GM13976 (cell line): Measurements from ENCODE around the gene MMP25.

Experiments used
- DNase-seq: peaks from one replicate; pipeline ENCODE4 v3.0.0; 2012; ENCODE audit warnings: low spot score
- CTCF ChIP-seq: IDR thresholded peaks from 2 replicates; pipeline ENCODE4 v1.5.1; 2012; ENCODE audit warnings: borderline replicate concordance, mild to moderate bottlenecking; ENCODE audit not compliant: insufficient read depth; ENCODE audit errors: extremely low read depth, missing control alignments, control extremely low read depth
- in situ Hi-C: fragments of 300-500 bp; cut with MboI; formaldehyde crosslinking; loops from one replicate; pipeline ENCODE4 v1.12.0; 2022; ENCODE audit warnings: low sequenced_read_pairs, mixed read lengths, inconsistent platforms; ENCODE audit not compliant: unreplicated experiment

MMP25 gene, protein sequence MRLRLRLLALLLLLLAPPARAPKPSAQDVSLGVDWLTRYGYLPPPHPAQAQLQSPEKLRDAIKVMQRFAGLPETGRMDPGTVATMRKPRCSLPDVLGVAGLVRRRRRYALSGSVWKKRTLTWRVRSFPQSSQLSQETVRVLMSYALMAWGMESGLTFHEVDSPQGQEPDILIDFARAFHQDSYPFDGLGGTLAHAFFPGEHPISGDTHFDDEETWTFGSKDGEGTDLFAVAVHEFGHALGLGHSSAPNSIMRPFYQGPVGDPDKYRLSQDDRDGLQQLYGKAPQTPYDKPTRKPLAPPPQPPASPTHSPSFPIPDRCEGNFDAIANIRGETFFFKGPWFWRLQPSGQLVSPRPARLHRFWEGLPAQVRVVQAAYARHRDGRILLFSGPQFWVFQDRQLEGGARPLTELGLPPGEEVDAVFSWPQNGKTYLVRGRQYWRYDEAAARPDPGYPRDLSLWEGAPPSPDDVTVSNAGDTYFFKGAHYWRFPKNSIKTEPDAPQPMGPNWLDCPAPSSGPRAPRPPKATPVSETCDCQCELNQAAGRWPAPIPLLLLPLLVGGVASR

DNA sequence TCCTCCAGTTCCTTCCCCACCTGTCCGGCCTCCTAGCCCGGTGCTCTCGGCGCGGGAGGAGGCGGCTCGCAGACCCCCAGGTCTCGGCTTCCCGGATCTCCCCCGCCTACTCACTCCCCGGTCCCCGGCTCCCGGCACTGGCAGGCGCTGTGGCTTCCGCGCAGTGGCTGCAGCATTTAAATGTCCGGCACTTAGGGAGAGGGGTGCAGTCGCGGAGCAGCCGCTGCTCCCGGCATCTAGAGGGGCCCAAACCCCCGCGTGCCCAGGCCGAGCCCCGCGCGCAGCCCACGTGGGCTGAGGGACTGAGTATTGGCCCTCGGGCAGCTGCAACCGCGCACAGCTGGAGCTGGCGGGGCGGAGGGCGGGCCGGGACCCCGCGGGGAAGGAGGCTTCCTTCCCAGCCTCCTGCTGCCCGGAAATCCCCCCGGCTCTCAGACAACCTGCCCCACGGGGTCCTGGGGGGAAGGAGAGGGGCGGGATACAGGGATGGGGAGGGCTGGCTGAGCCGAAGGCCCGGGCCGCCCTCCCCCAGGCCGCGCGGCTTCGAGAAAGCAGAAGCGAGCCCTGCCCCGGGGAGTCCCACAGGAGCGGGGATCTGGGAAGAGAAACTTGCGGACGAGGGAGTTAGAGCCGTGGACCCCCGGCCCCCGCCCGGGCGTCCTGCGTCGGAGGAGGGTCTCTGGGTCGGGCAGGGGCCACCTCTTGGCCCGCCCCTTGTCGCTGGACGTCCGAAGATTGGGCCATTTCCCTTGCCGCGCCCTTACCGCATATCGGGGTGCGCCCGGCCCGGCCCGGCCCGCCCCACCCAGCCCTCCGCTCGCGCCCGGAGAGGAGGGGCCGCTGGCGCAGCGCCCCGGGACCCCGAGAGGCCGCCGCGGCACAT is at the start of gene MMP25:
TSS of gene MMP25 (plus strand) at position 804 of the 883 bp plus-strand sequence. CDS start 357 bp downstream, outside the sequence.
- no peak for TF ChIP-seq CTCF
- DNase-seq, result peak; percentile 79
- in situ Hi-C loops, result no loop called here

DNA sequence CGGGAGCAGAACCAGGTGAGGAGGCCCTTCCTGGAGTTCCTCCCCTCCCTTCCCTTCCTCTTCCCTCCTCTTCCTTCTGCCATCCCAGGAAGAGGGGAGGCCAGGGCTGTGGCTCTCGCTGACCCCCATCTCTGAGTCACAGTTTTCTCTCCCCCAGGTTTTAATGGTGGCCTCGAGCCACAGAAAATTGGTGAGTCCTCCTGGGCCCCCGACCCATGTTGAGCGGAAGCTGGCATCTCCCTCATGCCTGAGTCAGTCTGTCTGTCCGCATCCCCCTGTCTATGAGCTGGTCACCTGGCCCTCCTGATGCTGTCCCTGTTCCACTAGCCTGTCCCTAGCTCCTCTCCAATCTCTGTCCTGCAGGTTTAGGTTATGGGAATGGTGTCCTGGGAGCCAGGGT is 46.4 kb upstream of the MMP25 start:
- no peak for TF ChIP-seq CTCF
- in situ Hi-C loops, result no loop called here
- DNase-seq, result no peak

- no peak for DNase-seq
- TF ChIP-seq CTCF, result no peak
- in situ Hi-C loops, result no loop called here
Measured at GRCh38 chr16:3000540-3000939, 45.8 kb upstream of the MMP25 start.

- in situ Hi-C loops, result no loop called here
- no peak for DNase-seq
- no peak for TF ChIP-seq CTCF
Measured at GRCh38 chr16:3001316-3001715, 45.0 kb upstream of the MMP25 start.

DNA sequence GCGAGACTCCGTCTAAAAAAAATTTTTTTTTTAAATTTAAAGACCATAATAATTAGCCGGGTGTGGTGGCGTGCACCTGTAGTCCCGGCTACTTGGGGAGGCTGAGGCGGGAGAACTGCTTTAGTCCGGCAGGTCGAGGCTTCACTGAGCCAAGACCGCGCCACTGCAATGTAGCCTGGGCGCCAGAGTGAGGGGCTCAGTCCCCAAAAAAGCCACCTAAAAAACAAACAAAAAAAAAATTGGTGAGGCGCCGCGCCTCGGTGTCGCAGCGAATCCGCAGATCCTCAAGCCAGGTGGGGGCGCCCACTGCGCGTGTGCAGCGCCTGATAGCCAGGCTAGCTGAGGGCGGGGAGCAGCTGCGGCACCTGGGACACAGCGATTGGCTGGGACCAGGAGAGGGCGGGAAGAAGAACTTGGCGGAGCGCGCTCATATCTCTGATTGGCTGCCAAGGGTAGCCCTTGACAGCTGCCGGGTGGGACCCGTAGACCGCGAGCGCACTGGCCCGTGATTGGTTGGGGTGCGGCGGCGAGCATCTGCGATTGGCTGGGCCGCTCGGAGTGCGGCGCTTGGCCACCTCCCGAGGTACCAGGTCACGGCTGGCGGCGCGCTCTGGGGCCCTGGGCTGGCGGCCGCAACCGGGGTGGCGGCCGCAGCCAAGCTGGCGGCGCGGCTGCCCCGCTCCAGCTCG is 42.6 kb upstream of the MMP25 start:
- in situ Hi-C loops, result no loop called here
- peak; percentile 78 for TF ChIP-seq CTCF
- peak; percentile 100 for DNase-seq

DNA sequence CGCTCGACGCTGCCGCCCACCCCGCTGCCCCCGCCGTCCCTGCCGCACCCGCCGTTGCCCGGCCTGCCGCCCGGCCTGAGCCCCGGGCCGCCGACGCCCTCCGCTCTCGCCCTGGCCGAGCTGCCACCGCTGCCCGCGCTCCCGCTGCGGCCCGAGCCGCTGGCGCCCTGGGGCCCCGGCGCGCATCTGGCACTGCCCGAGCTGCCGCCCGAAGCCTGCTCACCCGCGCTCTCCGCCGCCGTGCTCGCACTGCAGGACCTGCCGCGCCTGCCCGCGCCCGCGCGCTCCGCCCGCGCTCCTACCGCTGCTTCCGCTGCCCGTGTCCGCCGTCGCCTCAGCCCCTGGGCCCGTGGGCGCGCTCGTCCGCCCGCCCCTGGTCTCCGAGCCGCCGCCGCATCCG is 42.0 kb upstream of the MMP25 start:
- in situ Hi-C loops, result no loop called here
- no peak for TF ChIP-seq CTCF
- no peak for DNase-seq
